ENCODE measurements around the gene PICK1.

DNA sequence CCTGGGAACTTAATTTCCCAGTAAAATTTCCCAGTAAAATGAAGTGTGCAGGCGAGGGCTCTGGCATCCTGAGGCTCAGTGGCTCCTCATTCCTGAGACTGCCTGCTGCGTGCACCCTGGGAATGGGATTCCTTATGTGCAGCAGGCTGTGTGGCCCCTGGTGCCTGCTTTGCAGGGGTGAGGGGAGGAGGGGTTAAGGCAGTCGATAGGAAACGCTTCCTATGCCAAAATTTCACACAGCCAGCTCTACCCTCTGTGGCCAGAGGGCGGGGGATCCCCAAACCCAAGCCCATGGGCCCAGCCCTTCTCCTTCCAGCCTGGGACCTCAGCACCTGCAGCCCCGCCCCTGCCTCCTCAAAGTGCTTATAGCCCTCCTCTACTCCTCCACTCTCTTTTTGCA lies 65.4 kb downstream of the PICK1 start:
- TF ChIP-seq, protein P1, sequence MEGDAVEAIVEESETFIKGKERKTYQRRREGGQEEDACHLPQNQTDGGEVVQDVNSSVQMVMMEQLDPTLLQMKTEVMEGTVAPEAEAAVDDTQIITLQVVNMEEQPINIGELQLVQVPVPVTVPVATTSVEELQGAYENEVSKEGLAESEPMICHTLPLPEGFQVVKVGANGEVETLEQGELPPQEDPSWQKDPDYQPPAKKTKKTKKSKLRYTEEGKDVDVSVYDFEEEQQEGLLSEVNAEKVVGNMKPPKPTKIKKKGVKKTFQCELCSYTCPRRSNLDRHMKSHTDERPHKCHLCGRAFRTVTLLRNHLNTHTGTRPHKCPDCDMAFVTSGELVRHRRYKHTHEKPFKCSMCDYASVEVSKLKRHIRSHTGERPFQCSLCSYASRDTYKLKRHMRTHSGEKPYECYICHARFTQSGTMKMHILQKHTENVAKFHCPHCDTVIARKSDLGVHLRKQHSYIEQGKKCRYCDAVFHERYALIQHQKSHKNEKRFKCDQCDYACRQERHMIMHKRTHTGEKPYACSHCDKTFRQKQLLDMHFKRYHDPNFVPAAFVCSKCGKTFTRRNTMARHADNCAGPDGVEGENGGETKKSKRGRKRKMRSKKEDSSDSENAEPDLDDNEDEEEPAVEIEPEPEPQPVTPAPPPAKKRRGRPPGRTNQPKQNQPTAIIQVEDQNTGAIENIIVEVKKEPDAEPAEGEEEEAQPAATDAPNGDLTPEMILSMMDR (IDR thresholded peaks at IDR 0.05) = no peak
- no peak for TF ChIP-seq POLR2A (IDR thresholded peaks at IDR 0.05)
- no peak for TF ChIP-seq EP300 (IDR thresholded peaks at IDR 0.05)

Data from ovary (tissue), 3 donors.